Breast epithelium (tissue), 4 donors: ENCODE results near the gene VSTM2B. TPM values are rescaled to one million over a fixed set of nuclear protein-coding genes. Genes with fewer than 3 reads are reported as not detected.
A peak's percentile ranks its signal among the peaks of the same experiment; 100 is the strongest.

Experiments used
- DNase-seq, 2 donors: peaks; one replicate each; pipeline ENCODE4 v3.0.0-alpha.2; 2019; ENCODE audit warnings: low spot score in 2 of 2
- H3K27ac ChIP-seq, 2 donors: fragments of 200-600 bp; sonication (generic) in 1 of 2; one replicate each; pipeline ENCODE4 v1.5.1; 2016 to 2019; ENCODE audit warnings: mild to moderate bottlenecking in 1 of 2
- H3K27me3 ChIP-seq, 2 donors: fragments of 200-600 bp; sonication (generic) in 1 of 2; one replicate each; pipeline versions ENCODE4 v1.5.1 to v1.6.0; 2017 to 2019; ENCODE audit warnings: control low read depth in 1 of 2, mild to moderate bottlenecking in 1 of 2
- H3K36me3 ChIP-seq: fragments of 200-600 bp; one replicate; pipeline ENCODE4 v1.5.1; 2019
- H3K4me1 ChIP-seq, 2 donors: fragments of 200-600 bp; sonication (generic); one replicate each; pipeline ENCODE4 v1.5.1; 2016 to 2019; ENCODE audit warnings: control low read depth in 1 of 2
- H3K4me3 ChIP-seq, 3 donors: fragments of 200-600 bp; sonication (generic); 1 replicate in 2 of 3; 2 replicates in 1 of 3; pipeline ENCODE4 v1.5.1; 2016 to 2019; ENCODE audit warnings: mild to moderate bottlenecking in 3 of 3, moderate library complexity in 2 of 3
- H3K9me3 ChIP-seq, 2 donors: fragments of 200-600 bp; sonication (generic) in 1 of 2; one replicate each; pipeline ENCODE4 v1.5.1; 2016 to 2019; ENCODE audit warnings: control low read depth in 1 of 2
- CTCF ChIP-seq, 3 donors: fragments of 450-650 bp; IDR thresholded peaks; one replicate each; pipeline ENCODE4 v1.5.1; 2016 to 2017; ENCODE audit warnings: antibody characterized with exemption in 3 of 3, mild to moderate bottlenecking in 3 of 3, moderate library complexity in 3 of 3
- POLR2A ChIP-seq: fragments of 450-650 bp; IDR thresholded peaks from one replicate; pipeline ENCODE4 v1.6.1; 2016; ENCODE audit warnings: antibody characterized with exemption, mild to moderate bottlenecking, moderate library complexity
- POLR2AphosphoS5 ChIP-seq, 3 donors: sonication (generic); formaldehyde crosslinking; IDR thresholded peaks; one replicate each; pipeline ENCODE4 v1.6.1; 2017; ENCODE audit warnings: antibody characterized with exemption in 3 of 3
- intact Hi-C: fragments of 100-400 bp; cut with DNase I; formaldehyde crosslinking; loops from one replicate; pipeline ENCODE4 v1.15.1; 2023; ENCODE audit warnings: low total_unique reads
- total RNA-seq, 3 donors: library from RNA; depleted of rRNA; stranded (reverse); fragments of >200 nt; gene quantifications; one replicate each; pipeline ENCODE4 v1.1.0, GENCODE V29; 2016

Gene VSTM2B
- total RNA-seq, 3 donors from 2014 or later: not detected

- intact Hi-C loops: no loop called here
Observed at GRCh38 chr19:29568036-29569025, 42.5 kb downstream of the VSTM2B start.

GRCh38 chr19:29569038-29569911 lies 43.5 kb downstream of the VSTM2B start:
- TF ChIP-seq POLR2A (no peak), POLR2AphosphoS5 (IDR thresholded peaks at IDR 0.05) (no peak), CTCF (IDR thresholded peaks at IDR 0.05) (no peak)
- no peak overlapping the region for H3K4me3 ChIP-seq
- no peak overlapping the region for H3K27ac ChIP-seq
- no peaks in the 10 kb centered on the region for H3K9me3 ChIP-seq
- H3K4me1 ChIP-seq: no peaks in the 10 kb centered on the region
- peaks cover 0 to 76% of the 10 kb centered on the region in 2 donors for H3K27me3 ChIP-seq
- peak in 1 of 2 donors; percentile 7 for DNase-seq
- intact Hi-C loops: no loop called here
- H3K36me3 ChIP-seq: no peaks in the 10 kb centered on the region

More at GRCh38 chr19:29568036-29569025, 42.5 kb downstream of the VSTM2B start:
- Histone ChIP-seq H3K27ac (no peak overlapping the region), H3K27me3 (peaks cover 0 to 70% of the 10 kb centered on the region in 2 donors), H3K4me1 (no peaks in the 10 kb centered on the region), H3K36me3 (no peaks in the 10 kb centered on the region), H3K4me3 (no peak overlapping the region), H3K9me3 (no peaks in the 10 kb centered on the region)
- peak in 1 of 2 donors; percentile 31 for DNase-seq
- TF ChIP-seq POLR2A (no peak), POLR2AphosphoS5 (IDR thresholded peaks at IDR 0.05) (no peak)

- no peak for TF ChIP-seq POLR2A
- TF ChIP-seq POLR2AphosphoS5 (IDR thresholded peaks at IDR 0.05): no peak
- no peak for TF ChIP-seq CTCF (IDR thresholded peaks at IDR 0.05)
- intact Hi-C loops: no loop called here
- Histone ChIP-seq H3K27me3 (peaks cover 0 to 78% of the 10 kb centered on the region in 2 donors), H3K4me3 (no peak overlapping the region), H3K9me3 (no peaks in the 10 kb centered on the region), H3K4me1 (no peaks in the 10 kb centered on the region), H3K27ac (no peak overlapping the region), H3K36me3 (no peaks in the 10 kb centered on the region)
- DNase-seq: peak in 1 of 2 donors; percentile 31
Observed at GRCh38 chr19:29571181-29571580, 45.4 kb downstream of the VSTM2B start.

GRCh38 chr19:29573486-29573885 lies 47.7 kb downstream of the VSTM2B start:
- H3K27me3 ChIP-seq: peaks cover 0 to 80% of the 10 kb centered on the region in 2 donors
- no peak for DNase-seq

More at GRCh38 chr19:29573486-29573885, 47.7 kb downstream of the VSTM2B start:
- no peaks in the 10 kb centered on the region for H3K4me1 ChIP-seq
- intact Hi-C loops: no loop called here
- no peak overlapping the region for H3K27ac ChIP-seq
- H3K4me3 ChIP-seq: no peak overlapping the region
- H3K9me3 ChIP-seq: no peaks in the 10 kb centered on the region
- no peak for TF ChIP-seq CTCF (IDR thresholded peaks at IDR 0.05)
- no peak for TF ChIP-seq POLR2AphosphoS5 (IDR thresholded peaks at IDR 0.05)
- TF ChIP-seq POLR2A: no peak
- no peaks in the 10 kb centered on the region for H3K36me3 ChIP-seq
